Pancreas (tissue), 10 donors: ENCODE data around the gene WIPI1. TPM values are rescaled to one million over a fixed set of nuclear protein-coding genes. Genes with fewer than 3 reads are reported as not detected.

Experiments
- ATAC-seq, 4 donors: fragments of 200-7000 bp; cut with Tn5 transposase; one replicate each; pipeline versions ENCODE4 v1.8.0 to v1.9.1; 2020; ENCODE audit warnings: mild to moderate bottlenecking in 4 of 4, moderate library complexity in 4 of 4
- DNase-seq, 6 donors: peaks; one replicate each; pipeline ENCODE4 v3.0.0-alpha.2; 2020
- FAIRE-seq: peaks from 2 replicates; lab custom pipeline; 2012; peaks lifted over from hg19 to GRCh38; lab: Jason Lieb, UNC
- H3K27ac ChIP-seq, 4 donors: fragments of 200-600 bp; sonication (generic); 1 replicate in 3 of 4; 2 replicates in 1 of 4; pipeline versions ENCODE4 v1.5.0 to v1.8.0; 2020
- H3K27me3 ChIP-seq, 4 donors: fragments of 200-600 bp; one replicate each; pipeline ENCODE4 v1.8.0; 2021
- H3K36me3 ChIP-seq, 3 donors: fragments of 200-600 bp; sonication (generic) in 1 of 3; one replicate each; pipeline versions ENCODE4 v1.5.0 to v1.8.0; 2020 to 2021
- H3K4me1 ChIP-seq, 3 donors: fragments of 200-600 bp; one replicate each; pipeline ENCODE4 v1.8.0; 2021
- H3K4me3 ChIP-seq, 4 donors: fragments of 200-600 bp; sonication (generic) in 2 of 4; one replicate each; pipeline versions ENCODE4 v1.5.0 to v1.8.0; 2020 to 2021
- H3K9me3 ChIP-seq, 4 donors: fragments of 200-600 bp; one replicate each; pipeline ENCODE4 v1.8.0; 2021
- CTCF ChIP-seq, 4 donors: fragments of 200-600 bp; sonication (generic) in 3 of 4; IDR thresholded peaks; one replicate each; pipeline versions ENCODE4 v1.5.0 to v1.8.0; 2021; ENCODE audit warnings: antibody characterized with exemption in 4 of 4
- WGBS, 2 donors: extraction: QIAGEN DNeasy Blood & Tissue Kit; methylation state at CpG; one replicate each; pipeline ENCODE4 v1.1.7; 2013; 5-methylcytosine and 5-hydroxymethylcytosine counted together
- intact Hi-C, 3 donors: fragments of 100-400 bp; cut with DNase I; formaldehyde crosslinking; loops; one replicate each; pipeline versions ENCODE4 v1.11.1 to v1.14.2; 2022
- polyA plus RNA-seq, 2 donors: library from polyadenylated mRNA; stranded (reverse); fragments of 200-250 nt; gene quantifications; one replicate each; pipeline ENCODE4 v1.2.3, GENCODE V29; 2013
- total RNA-seq, 6 donors: library from RNA; stranded (reverse); fragmentation: NEBNext Ultra II Directional in 4 of 6; extraction: Animal tissue kit (Norgen Biotek cat#: 25700) in 4 of 6; gene quantifications; one replicate each; pipeline versions ENCODE4 v1.2.1 to v1.2.4, GENCODE V29; 2021 to 2023
- donor health status: healthy with polysubstance abuse.
- donor health status: DM: no; HTN: no; CAD: no; lungs with moderate emphysema.
- donor health status: DM: no; HTN: no; CAD: no.
- donor health status: control.
- donor health status: control.
- donor health status: Bipolar disorder and iron deficiency.
- donor health status: DM: yes; HTN: yes; CAD: no.
- donor health status: DM: no; HTN: no; CAD: no.
- donor health status: DM: no; HTN: no; CAD: no.
- donor health status: DM: yes; HTN: yes; CAD: no.

Gene WIPI1
- total and polyA plus RNA-seq, 8 donors = 14.0 to 32.2 (median 25.4) TPM

GRCh38 chr17:68451670-68452354, 5.5 kb downstream of the WIPI1 start:
- H3K4me3 ChIP-seq = no peak overlapping the region
- no peaks in the 10 kb centered on the region for H3K27me3 ChIP-seq
- DNase-seq (no peak), ATAC-seq (no peak), FAIRE-seq (no peak)
- H3K4me1 ChIP-seq = peaks cover 5 to 11% (median 8%) of the 10 kb centered on the region in 3 donors
- 67 to 71% methylated on average over 5 of the region's 5 CpGs for WGBS, 2 donors
- no peak overlapping the region for H3K27ac ChIP-seq
- peaks cover 4 to 22% (median 5%) of the 10 kb centered on the region in 3 donors for H3K36me3 ChIP-seq
- intact Hi-C loops = no loop called here
- no peaks in the 10 kb centered on the region for H3K9me3 ChIP-seq
- no peak for TF ChIP-seq CTCF (IDR thresholded peaks at IDR 0.05)

- no peak for FAIRE-seq
- Histone ChIP-seq H3K27me3 (no peaks in the 10 kb centered on the region), H3K9me3 (no peaks in the 10 kb centered on the region), H3K4me1 (peaks cover 4 to 7% (median 5%) of the 10 kb centered on the region in 3 donors), H3K4me3 (no peak overlapping the region), H3K27ac (no peak overlapping the region), H3K36me3 (peaks cover 4 to 22% (median 5%) of the 10 kb centered on the region in 3 donors)
- TF ChIP-seq CTCF (IDR thresholded peaks at IDR 0.05) = no peak
- 89 to 91% methylated on average over 14 of the region's 14 CpGs for WGBS, 2 donors
- no peak for DNase-seq
- no peak for ATAC-seq
- intact Hi-C loops = no loop called here
Measured at GRCh38 chr17:68450801-68451200, 6.5 kb downstream of the WIPI1 start.

GRCh38 chr17:68450391-68450790, 6.9 kb downstream of the WIPI1 start:
- Histone ChIP-seq H3K27me3 (no peaks in the 10 kb centered on the region), H3K36me3 (peaks cover 4 to 22% (median 5%) of the 10 kb centered on the region in 3 donors), H3K9me3 (no peaks in the 10 kb centered on the region), H3K4me3 (no peak overlapping the region), H3K4me1 (peaks cover 0 to 3% (median under 1%) of the 10 kb centered on the region in 3 donors), H3K27ac (no peak overlapping the region)
- no peak for DNase-seq
- intact Hi-C loops = no loop called here
- no peak for TF ChIP-seq CTCF (IDR thresholded peaks at IDR 0.05)
- no peak for FAIRE-seq
- 66 to 76% methylated on average over 8 of the region's 8 CpGs for WGBS, 2 donors
- ATAC-seq = no peak

GRCh38 chr17:68449021-68449739, 8.1 kb downstream of the WIPI1 start:
- no peak for FAIRE-seq
- H3K4me3 ChIP-seq = no peak overlapping the region
- H3K9me3 ChIP-seq = no peaks in the 10 kb centered on the region
- intact Hi-C loops = no loop called here
- no peak for ATAC-seq
- peaks cover 4 to 22% (median 5%) of the 10 kb centered on the region in 3 donors for H3K36me3 ChIP-seq
- no peaks in the 10 kb centered on the region for H3K4me1 ChIP-seq
- no peaks in the 10 kb centered on the region for H3K27me3 ChIP-seq
- TF ChIP-seq CTCF (IDR thresholded peaks at IDR 0.05) = no peak
- WGBS, 2 donors = 93% methylated on average over 13 of the region's 13 CpGs
- H3K27ac ChIP-seq = no peak overlapping the region
- DNase-seq = no peak
